PC-3 (cell line): ENCODE data around the gene PAPSS1. TPM values are rescaled to one million over a fixed set of nuclear protein-coding genes. Genes with fewer than 3 reads are reported as not detected.

Experiments used
- ATAC-seq: fragments of 200-7000 bp; cut with Tn5 transposase; 2 replicates; pipeline ENCODE4 v1.9.1; 2020; ENCODE audit warnings: mild to moderate bottlenecking, moderate library complexity
- BruUV-seq: library from RNA; stranded (reverse); fragments of 400-500 nt; replicated peaks from 2 replicates; lab custom pipeline; 2021; lab: Mats Ljungman, UMichigan
- CTCF ChIA-PET: fragments of 300-600 bp; sonication (Branson Sonifier 250); formaldehyde crosslinking; loops from one replicate; lab custom pipeline; 2022; ENCODE audit warnings: antibody characterized with exemption; lab: Charles Lee
- POLR2A ChIA-PET: fragments of 300-600 bp; sonication (Branson Sonifier 250); formaldehyde crosslinking; loops from one replicate; lab custom pipeline; 2022; ENCODE audit warnings: antibody characterized with exemption; ENCODE audit not compliant: unreplicated experiment; lab: Charles Lee
- DNase-seq: peaks from one replicate; pipeline ENCODE4 v3.0.0-alpha.2; 2015
- H2AFZ ChIP-seq: fragments of 300-600 bp; sonication (generic); 2 replicates; pipeline ENCODE4 v1.6.0; 2016; ENCODE audit warnings: antibody characterized with exemption, low read length
- H3F3A ChIP-seq: fragments of 300-600 bp; sonication (generic); one replicate; pipeline ENCODE4 v1.6.0; 2017; ENCODE audit warnings: antibody characterized with exemption, low read length, control low read depth, mild to moderate bottlenecking; ENCODE audit not compliant: unreplicated experiment
- H3K27ac ChIP-seq: fragments of 300-600 bp; sonication (generic); 2 replicates; pipeline ENCODE4 v1.5.1; 2016; ENCODE audit warnings: mild to moderate bottlenecking, low read length
- H3K27me3 ChIP-seq: fragments of 300-600 bp; sonication (generic); 2 replicates; pipeline ENCODE4 v1.6.1; 2016; ENCODE audit warnings: low read length, mixed read lengths
- H3K36me3 ChIP-seq: fragments of 300-600 bp; sonication (generic); 2 replicates; pipeline ENCODE4 v1.6.1; 2016; ENCODE audit warnings: low read depth, mixed run types, low read length, mixed read lengths
- H3K4me1 ChIP-seq: fragments of 300-600 bp; sonication (generic); 2 replicates; pipeline ENCODE4 v1.5.1; 2016; ENCODE audit warnings: low read length; ENCODE audit not compliant: insufficient read depth
- H3K4me2 ChIP-seq: fragments of 300-600 bp; sonication (generic); 2 replicates; pipeline ENCODE4 v1.6.0; 2016; ENCODE audit warnings: low read length
- H3K4me3 ChIP-seq: fragments of 300-600 bp; sonication (generic); 2 replicates; pipeline ENCODE4 v1.5.1; 2016; ENCODE audit warnings: mild to moderate bottlenecking, low read length, mixed read lengths
- H3K79me2 ChIP-seq: fragments of 300-600 bp; sonication (generic); 2 replicates; pipeline ENCODE4 v1.6.1; 2017; ENCODE audit warnings: low read length, mixed read lengths
- H3K9ac ChIP-seq: fragments of 300-600 bp; sonication (generic); 2 replicates; pipeline ENCODE4 v1.6.0; 2016; ENCODE audit warnings: mild to moderate bottlenecking, low read length
- H3K9me2 ChIP-seq: fragments of 300-600 bp; sonication (generic); replicated peaks from 2 replicates; pipeline ENCODE4 v1.6.1; 2016; ENCODE audit warnings: mixed run types, low read length, mixed read lengths
- H3K9me3 ChIP-seq: fragments of 300-600 bp; sonication (generic); 2 replicates; pipeline ENCODE4 v1.6.1; 2016; ENCODE audit warnings: low read length, mixed read lengths
- H4K20me1 ChIP-seq: fragments of 300-600 bp; sonication (generic); 2 replicates; pipeline ENCODE4 v1.6.1; 2016; ENCODE audit warnings: low read length, mixed read lengths
- CTCF ChIP-seq: fragments of 300-600 bp; sonication (generic); conservative IDR thresholded peaks from 2 replicates; pipeline ENCODE4 v1.5.1; 2017; ENCODE audit warnings: antibody characterized with exemption, low read depth, mild to moderate bottlenecking, low read length
- EZH2 ChIP-seq: fragments of 300-600 bp; sonication (generic); IDR thresholded peaks from one replicate; pipeline ENCODE4 v1.6.1; 2017; ENCODE audit warnings: antibody characterized with exemption, mild to moderate bottlenecking, low read length; ENCODE audit not compliant: unreplicated experiment
- EZH2phosphoT487 ChIP-seq: fragments of 300-600 bp; sonication (generic); IDR thresholded peaks from 2 replicates; pipeline ENCODE4 v1.6.1; 2018; ENCODE audit warnings: mild to moderate bottlenecking, antibody characterized with exemption, low read length, borderline replicate concordance
- intact Hi-C: fragments of 100-400 bp; cut with micrococcal nuclease; formaldehyde crosslinking; loops from 2 replicates; pipeline ENCODE4 v1.9.0; 2023
- total RNA-seq: library from RNA; depleted of rRNA; stranded (reverse); fragments of >200 nt; gene quantifications from 2 replicates; pipeline ENCODE4 v1.2.3, GENCODE V29; 2014

PAPSS1 gene
- total RNA-seq, 1 experiment from 2014 or later, result 28.0 TPM

DNA sequence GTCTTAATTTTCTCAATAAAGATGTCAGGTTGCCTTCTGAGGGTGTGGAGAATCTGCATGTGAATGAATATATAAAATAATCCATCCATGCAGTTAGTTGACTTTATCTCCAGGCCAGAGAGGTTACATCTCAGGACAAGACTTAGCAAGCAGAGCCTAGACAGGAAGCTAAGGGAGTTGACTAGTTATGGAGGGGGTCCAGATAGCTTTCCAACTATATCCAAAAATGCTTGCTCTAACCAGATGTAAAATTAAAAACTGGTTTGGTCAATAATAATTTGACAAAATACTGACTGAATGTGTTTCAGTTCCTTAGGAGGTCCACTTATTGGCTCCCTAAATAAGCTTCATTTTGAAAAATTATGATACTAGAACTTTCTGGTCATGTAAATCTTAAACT, 101.4 kb downstream of the PAPSS1 start:
- no peaks in the 10 kb centered on the region for H3K79me2 ChIP-seq
- H3K4me3 ChIP-seq, result no peak overlapping the region
- H3K4me1 ChIP-seq, result peaks cover 6% of the 10 kb centered on the region
- H3F3A ChIP-seq, result no peaks in the 10 kb centered on the region
- no peak for ATAC-seq
- H3K27me3 ChIP-seq, result no peaks in the 10 kb centered on the region
- POLR2A ChIA-PET, result no interaction called here
- H3K9me2 ChIP-seq, result no peaks in the 10 kb centered on the region
- no peak overlapping the region for H3K27ac ChIP-seq
- CTCF ChIA-PET, result no interaction called here
- H3K9ac ChIP-seq, result no peak overlapping the region
- BruUV-seq, result no TSS peak
- H4K20me1 ChIP-seq, result no peaks in the 10 kb centered on the region
- TF ChIP-seq CTCF (no peak), EZH2phosphoT487 (no peak), EZH2 (no peak)
- no peak overlapping the region for H3K4me2 ChIP-seq
- H2AFZ ChIP-seq, result no peak overlapping the region
- intact Hi-C loops, result no loop called here
- no peaks in the 10 kb centered on the region for H3K9me3 ChIP-seq
- no peaks in the 10 kb centered on the region for H3K36me3 ChIP-seq
- no peak for DNase-seq

DNA sequence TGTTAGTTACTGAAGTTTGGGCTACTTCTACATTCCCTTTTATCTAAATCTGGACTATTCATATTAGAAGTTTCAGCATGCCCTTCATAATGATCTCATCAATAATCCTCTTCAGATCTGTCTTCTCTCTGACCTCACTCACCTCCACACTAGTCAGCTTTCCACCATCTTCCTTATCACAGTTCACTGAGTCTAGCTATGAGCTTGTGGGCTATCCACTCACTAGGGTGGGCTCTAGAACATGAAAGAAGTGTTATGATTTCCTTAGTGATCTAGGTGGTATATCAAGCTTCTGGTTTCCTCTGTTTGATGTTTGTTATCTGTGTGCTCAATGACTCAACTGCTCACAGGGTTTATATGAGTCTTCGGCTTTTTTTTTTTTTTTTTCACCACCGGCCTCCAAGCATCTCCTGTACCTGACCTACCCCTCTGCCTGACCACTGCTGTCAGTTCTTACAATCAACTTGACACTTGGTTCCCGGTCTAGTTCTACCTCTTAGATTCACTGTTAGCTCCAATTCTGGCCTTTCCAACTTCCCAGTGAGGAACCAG, 103.1 kb downstream of the PAPSS1 start:
- H3K36me3 ChIP-seq, result no peaks in the 10 kb centered on the region
- H2AFZ ChIP-seq, result no peak overlapping the region
- H3K9ac ChIP-seq, result no peak overlapping the region
- no peaks in the 10 kb centered on the region for H3F3A ChIP-seq
- no peak overlapping the region for H3K4me3 ChIP-seq
- ATAC-seq (peak; percentile 64), DNase-seq (peak; percentile 14)
- peaks cover 6% of the 10 kb centered on the region for H3K4me1 ChIP-seq
- TF ChIP-seq EZH2phosphoT487, result no peak
- TF ChIP-seq CTCF, result no peak
- TF ChIP-seq EZH2, result no peak
- intact Hi-C loops, result no loop called here
- POLR2A ChIA-PET, result no interaction called here
- H3K4me2 ChIP-seq, result no peak overlapping the region
- BruUV-seq, result no TSS peak
- H3K9me3 ChIP-seq, result no peaks in the 10 kb centered on the region
- no peaks in the 10 kb centered on the region for H3K27me3 ChIP-seq
- CTCF ChIA-PET, result no interaction called here
- no peaks in the 10 kb centered on the region for H3K79me2 ChIP-seq
- no peak overlapping the region for H3K27ac ChIP-seq
- no peaks in the 10 kb centered on the region for H4K20me1 ChIP-seq
- no peaks in the 10 kb centered on the region for H3K9me2 ChIP-seq

- Histone ChIP-seq H3F3A (no peaks in the 10 kb centered on the region), H2AFZ (no peak overlapping the region), H3K9me2 (no peaks in the 10 kb centered on the region), H3K36me3 (no peaks in the 10 kb centered on the region), H3K4me3 (no peak overlapping the region), H3K4me2 (no peak overlapping the region), H3K27me3 (no peaks in the 10 kb centered on the region), H3K79me2 (no peaks in the 10 kb centered on the region), H3K9me3 (no peaks in the 10 kb centered on the region), H3K9ac (no peak overlapping the region), H4K20me1 (no peaks in the 10 kb centered on the region), H3K27ac (no peak overlapping the region), H3K4me1 (peaks cover 6% of the 10 kb centered on the region)
- BruUV-seq, result no TSS peak
- intact Hi-C loops, result no loop called here
- DNase-seq, result no peak
- ChIA-PET CTCF (no interaction called here), POLR2A (no interaction called here)
- TF ChIP-seq EZH2phosphoT487 (no peak), CTCF (no peak), EZH2 (no peak)
- ATAC-seq, result no peak
Measured at GRCh38 chr4:107615809-107616208, 104.2 kb downstream of the PAPSS1 start.
